Muscle layer of duodenum (tissue), 2 donors: Measurements from ENCODE around the gene TMEM132C.

Experiments used
- H3K27ac ChIP-seq: one replicate; pipeline ENCODE4 v1.7.0; 2013; ENCODE audit warnings: mild to moderate bottlenecking, low read length
- H3K27me3 ChIP-seq: one replicate; pipeline ENCODE4 v1.7.0; 2013; ENCODE audit warnings: low read depth, mild to moderate bottlenecking, control low read depth, low read length
- H3K36me3 ChIP-seq, 2 donors: one replicate each; pipeline ENCODE4 v1.7.0; 2013; ENCODE audit warnings: low read length in 2 of 2, control low read depth in 1 of 2, mild to moderate bottlenecking in 1 of 2; ENCODE audit not compliant: insufficient read depth in 2 of 2, control insufficient read depth in 1 of 2
- H3K4me1 ChIP-seq, 2 donors: one replicate each; pipeline ENCODE4 v1.7.0; 2013; ENCODE audit warnings: low read length in 2 of 2, mild to moderate bottlenecking in 2 of 2, control low read depth in 1 of 2, moderate library complexity in 1 of 2; ENCODE audit not compliant: insufficient read depth in 2 of 2, control insufficient read depth in 1 of 2
- H3K4me3 ChIP-seq, 2 donors: one replicate each; pipeline ENCODE4 v1.7.0; 2013; ENCODE audit warnings: low read length in 2 of 2, low read depth in 1 of 2, mild to moderate bottlenecking in 1 of 2
- H3K9me3 ChIP-seq, 2 donors: one replicate each; pipeline ENCODE4 v1.7.0; 2013; ENCODE audit warnings: low read length in 2 of 2, control low read depth in 1 of 2, mild to moderate bottlenecking in 1 of 2; ENCODE audit not compliant: control insufficient read depth in 1 of 2
- donor health status: healthy.

The TMEM132C gene

GRCh38 chr12:128537668-128538067 lies 270.7 kb downstream of the TMEM132C start:
- Histone ChIP-seq H3K4me1 (no peaks in the 10 kb centered on the region), H3K9me3 (peaks cover 0 to 11% of the 10 kb centered on the region in 2 donors), H3K27me3 (no peaks in the 10 kb centered on the region), H3K36me3 (no peaks in the 10 kb centered on the region), H3K27ac (no peak overlapping the region), H3K4me3 (no peak overlapping the region)

- no peaks in the 10 kb centered on the region for H3K4me1 ChIP-seq
- no peak overlapping the region for H3K27ac ChIP-seq
- H3K9me3 ChIP-seq = no peaks in the 10 kb centered on the region
- no peaks in the 10 kb centered on the region for H3K36me3 ChIP-seq
- H3K27me3 ChIP-seq = no peaks in the 10 kb centered on the region
- no peak overlapping the region for H3K4me3 ChIP-seq
Measured at GRCh38 chr12:128542844-128543243, 275.9 kb downstream of the TMEM132C start.

GRCh38 chr12:128543460-128543859 lies 276.5 kb downstream of the TMEM132C start:
- Histone ChIP-seq H3K27ac (no peak overlapping the region), H3K9me3 (no peaks in the 10 kb centered on the region), H3K4me1 (no peaks in the 10 kb centered on the region)

GRCh38 chr12:128543971-128544370 lies 277.0 kb downstream of the TMEM132C start:
- no peak overlapping the region for H3K27ac ChIP-seq
- no peaks in the 10 kb centered on the region for H3K27me3 ChIP-seq
- H3K9me3 ChIP-seq = no peaks in the 10 kb centered on the region
- H3K4me3 ChIP-seq = no peak overlapping the region
- H3K4me1 ChIP-seq = no peaks in the 10 kb centered on the region
- no peaks in the 10 kb centered on the region for H3K36me3 ChIP-seq

More at GRCh38 chr12:128543460-128543859, 276.5 kb downstream of the TMEM132C start:
- Histone ChIP-seq H3K27me3 (no peaks in the 10 kb centered on the region), H3K4me3 (no peak overlapping the region), H3K36me3 (no peaks in the 10 kb centered on the region)

GRCh38 chr12:128548949-128549348 lies 282.0 kb downstream of the TMEM132C start:
- Histone ChIP-seq H3K4me3 (no peak overlapping the region), H3K36me3 (no peaks in the 10 kb centered on the region), H3K27me3 (no peaks in the 10 kb centered on the region), H3K4me1 (no peaks in the 10 kb centered on the region), H3K27ac (no peak overlapping the region), H3K9me3 (no peaks in the 10 kb centered on the region)

GRCh38 chr12:128549601-128550218 lies 282.7 kb downstream of the TMEM132C start:
- no peaks in the 10 kb centered on the region for H3K4me1 ChIP-seq
- no peaks in the 10 kb centered on the region for H3K27me3 ChIP-seq
- H3K27ac ChIP-seq = no peak overlapping the region
- no peaks in the 10 kb centered on the region for H3K9me3 ChIP-seq
- no peak overlapping the region for H3K4me3 ChIP-seq
- no peaks in the 10 kb centered on the region for H3K36me3 ChIP-seq

GRCh38 chr12:128551266-128551665 lies 284.3 kb downstream of the TMEM132C start:
- Histone ChIP-seq H3K36me3 (no peaks in the 10 kb centered on the region), H3K4me1 (no peaks in the 10 kb centered on the region), H3K9me3 (no peaks in the 10 kb centered on the region), H3K4me3 (no peak overlapping the region), H3K27me3 (no peaks in the 10 kb centered on the region), H3K27ac (no peak overlapping the region)

GRCh38 chr12:128554546-128555304 lies 287.8 kb downstream of the TMEM132C start:
- Histone ChIP-seq H3K4me1 (no peaks in the 10 kb centered on the region), H3K27ac (no peak overlapping the region), H3K27me3 (no peaks in the 10 kb centered on the region), H3K9me3 (peaks cover 0 to 9% of the 10 kb centered on the region in 2 donors), H3K4me3 (no peak overlapping the region), H3K36me3 (no peaks in the 10 kb centered on the region)

- no peak overlapping the region for H3K27ac ChIP-seq
- H3K9me3 ChIP-seq = peaks cover 0 to 9% of the 10 kb centered on the region in 2 donors
- no peaks in the 10 kb centered on the region for H3K27me3 ChIP-seq
Measured at GRCh38 chr12:128557231-128557630, 290.3 kb downstream of the TMEM132C start.

GRCh38 chr12:128564956-128565355 lies 298.0 kb downstream of the TMEM132C start:
- Histone ChIP-seq H3K27me3 (no peaks in the 10 kb centered on the region), H3K4me1 (no peaks in the 10 kb centered on the region), H3K36me3 (no peaks in the 10 kb centered on the region), H3K4me3 (no peak overlapping the region), H3K27ac (no peak overlapping the region), H3K9me3 (peaks cover 3 to 8% of the 10 kb centered on the region in 2 donors)

More at GRCh38 chr12:128557231-128557630, 290.3 kb downstream of the TMEM132C start:
- H3K4me3 ChIP-seq = no peak overlapping the region
- no peaks in the 10 kb centered on the region for H3K36me3 ChIP-seq
- H3K4me1 ChIP-seq = no peaks in the 10 kb centered on the region

- Histone ChIP-seq H3K4me1 (no peaks in the 10 kb centered on the region), H3K36me3 (no peaks in the 10 kb centered on the region), H3K4me3 (no peak overlapping the region), H3K27ac (no peak overlapping the region), H3K27me3 (no peaks in the 10 kb centered on the region), H3K9me3 (peaks cover 3 to 11% of the 10 kb centered on the region in 2 donors)
Measured at GRCh38 chr12:128567730-128568129, 300.8 kb downstream of the TMEM132C start.
